ENCODE results near the gene RHNO1.

RHNO1 gene

DNA sequence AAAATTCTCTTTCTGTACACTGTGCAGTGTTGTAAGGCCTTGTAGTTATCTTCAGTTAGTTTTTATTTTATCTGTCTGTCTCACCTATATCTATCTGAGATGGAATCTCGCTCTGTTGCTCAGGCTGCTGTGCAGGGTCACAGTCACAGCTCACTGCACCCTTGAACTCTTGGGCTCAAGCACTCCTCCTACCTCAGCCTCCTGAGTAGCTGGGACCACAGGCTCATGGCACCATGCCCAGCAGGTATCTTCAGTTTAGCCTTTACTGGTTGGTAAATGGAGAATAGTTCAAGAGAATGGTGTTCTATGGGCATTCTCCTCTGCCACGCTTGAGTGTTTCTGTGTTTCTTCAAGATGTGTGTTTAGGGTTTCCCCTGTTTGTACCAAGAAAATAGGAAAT is 27.2 kb downstream of the RHNO1 start:
- no peak for DNase-seq

DNA sequence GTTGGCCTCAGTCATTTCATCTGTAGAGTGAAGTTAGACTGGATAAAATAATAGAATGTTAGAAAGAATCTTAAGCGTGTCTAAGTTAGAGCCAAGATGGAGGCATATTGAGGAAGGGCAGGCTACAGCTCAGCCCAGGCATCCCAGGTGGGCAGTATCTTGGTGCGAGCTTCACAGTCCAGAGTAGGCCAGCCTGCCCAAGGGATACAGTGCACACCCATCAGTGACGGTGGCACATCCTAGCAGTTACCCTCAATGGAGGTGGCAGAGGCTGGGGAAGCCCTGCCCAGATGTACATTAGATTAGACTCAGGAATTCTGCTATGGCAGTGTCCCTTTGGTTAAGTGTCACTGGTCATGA is 35.2 kb downstream of the RHNO1 start:
- no peak for DNase-seq

DNA sequence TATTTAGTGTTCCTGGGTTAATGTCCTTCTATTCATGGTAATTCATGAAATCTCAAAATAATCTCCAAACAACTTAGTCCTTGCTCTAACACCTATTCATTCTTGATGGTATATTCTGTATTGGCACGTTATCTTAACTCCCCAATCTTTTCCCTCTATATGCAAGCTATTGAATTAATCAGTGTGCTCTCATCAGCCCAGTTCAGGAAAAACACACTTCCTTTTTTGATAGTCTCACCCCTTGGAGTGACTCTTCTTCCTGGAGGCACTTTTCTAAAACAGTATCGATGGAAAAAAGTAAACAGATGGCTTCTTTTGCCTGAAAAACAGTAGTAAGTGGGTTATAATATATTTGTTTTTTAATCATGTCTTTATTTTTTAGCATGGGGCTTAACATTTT is 42.2 kb downstream of the RHNO1 start:
- no peak for DNase-seq

DNA sequence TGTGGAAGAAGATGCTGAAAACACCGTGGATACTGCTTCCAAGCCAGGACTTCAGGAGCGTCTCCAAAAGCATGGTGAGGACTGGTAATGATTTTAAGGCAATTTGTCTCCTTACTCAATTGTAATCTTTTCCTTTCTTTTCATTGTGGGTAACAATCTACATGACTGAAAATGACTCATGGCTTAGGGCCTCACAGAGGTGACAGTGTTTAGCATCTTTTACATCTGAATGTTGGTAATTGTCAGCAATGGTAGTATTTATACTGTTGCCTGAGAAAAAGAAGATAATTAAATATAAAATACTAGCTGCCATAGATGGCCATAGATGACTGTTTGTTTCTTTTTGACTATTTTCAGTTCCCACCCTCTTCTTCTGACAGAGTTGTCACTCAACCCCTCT is 45.3 kb downstream of the RHNO1 start:
- DNase-seq: no peak

DNA sequence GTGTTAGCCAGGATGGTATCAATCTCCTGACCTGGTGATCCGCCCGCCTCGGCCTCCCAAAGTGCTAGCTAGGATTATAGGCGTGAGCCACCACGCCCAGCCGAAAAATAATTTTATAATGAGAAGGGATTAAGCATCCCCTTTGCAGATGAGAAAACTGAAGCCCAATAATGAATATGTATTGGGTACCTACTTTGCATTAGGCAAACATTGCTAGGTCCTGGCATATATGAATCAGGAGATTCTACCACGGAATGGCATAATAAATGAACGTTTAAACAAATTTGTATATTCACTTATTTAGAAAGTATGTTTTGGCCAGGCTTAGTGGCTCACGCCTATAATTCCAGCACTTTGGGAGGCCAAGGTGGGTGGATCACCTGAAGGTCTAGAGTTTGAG is 46.0 kb downstream of the RHNO1 start:
- DNase-seq: no peak

DNA sequence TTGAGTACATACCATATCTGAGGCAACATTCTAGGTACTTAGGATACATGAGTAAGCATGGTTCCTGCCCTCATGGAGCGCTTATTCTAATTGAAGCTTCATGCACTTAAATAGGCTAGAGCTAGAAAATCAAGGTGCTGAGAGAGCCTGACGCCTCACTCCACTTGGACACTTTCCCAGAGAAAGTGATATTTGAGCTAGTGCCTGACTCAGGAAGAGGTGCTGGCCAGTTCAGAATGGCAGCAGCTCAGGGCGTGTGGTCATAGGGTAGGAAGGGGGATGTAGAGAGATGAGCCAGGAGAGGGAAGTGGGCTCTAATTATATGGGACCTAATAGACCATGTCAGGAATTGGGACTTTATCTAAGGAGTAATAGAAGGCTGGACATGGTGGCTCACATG is 47.0 kb downstream of the RHNO1 start:
- DNase-seq: no peak

DNA sequence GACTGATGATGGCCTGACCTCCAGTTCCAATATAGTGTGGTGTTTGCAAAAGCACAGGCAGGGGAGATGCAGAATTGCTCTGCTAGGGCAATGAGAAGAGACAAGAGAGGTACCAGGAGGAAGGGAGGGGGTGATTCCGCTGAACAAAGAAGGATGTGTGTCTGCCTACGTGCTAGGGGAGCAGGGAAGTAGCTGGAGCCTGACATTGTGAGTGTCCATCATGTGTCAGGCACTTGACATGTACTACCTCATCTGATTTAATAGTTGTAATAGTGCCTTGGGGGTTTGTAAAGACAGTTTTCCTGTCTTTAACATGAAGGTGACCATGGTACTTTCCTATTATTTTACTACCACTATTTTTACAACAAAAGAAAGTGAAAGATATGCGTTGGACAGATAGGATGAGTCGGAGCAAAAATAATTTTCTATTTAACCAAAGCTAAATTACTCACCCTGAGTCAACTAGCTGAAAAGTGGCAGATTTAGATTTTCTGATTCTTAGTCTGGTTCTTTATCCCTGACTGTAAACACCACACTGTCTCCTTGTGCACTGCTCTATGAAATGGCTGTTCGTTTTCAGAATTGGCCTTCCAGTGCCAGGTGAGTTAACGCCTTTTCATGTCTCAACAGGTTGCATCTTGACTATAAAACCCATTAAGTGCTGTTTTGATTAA is 48.4 kb downstream of the RHNO1 start:
- no peak for DNase-seq

DNA sequence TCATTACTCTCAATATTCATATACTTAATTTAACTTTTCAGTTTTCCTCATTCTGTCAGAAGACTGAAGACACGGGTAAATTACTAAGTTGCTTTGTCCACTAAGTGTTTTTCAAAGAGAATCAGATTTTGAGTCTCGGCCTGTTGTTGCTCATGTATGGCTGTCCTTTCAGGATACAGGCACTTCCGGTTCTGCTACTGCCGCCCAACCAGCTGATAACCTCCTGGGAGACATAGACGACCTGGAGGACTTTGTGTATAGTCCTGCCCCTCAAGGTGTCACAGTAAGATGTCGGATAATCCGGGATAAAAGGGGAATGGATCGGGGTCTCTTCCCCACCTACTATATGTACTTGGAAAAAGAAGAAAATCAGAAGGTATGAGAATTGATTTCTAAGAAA is 53.8 kb downstream of the RHNO1 start:
- DNase-seq: no peak

DNA sequence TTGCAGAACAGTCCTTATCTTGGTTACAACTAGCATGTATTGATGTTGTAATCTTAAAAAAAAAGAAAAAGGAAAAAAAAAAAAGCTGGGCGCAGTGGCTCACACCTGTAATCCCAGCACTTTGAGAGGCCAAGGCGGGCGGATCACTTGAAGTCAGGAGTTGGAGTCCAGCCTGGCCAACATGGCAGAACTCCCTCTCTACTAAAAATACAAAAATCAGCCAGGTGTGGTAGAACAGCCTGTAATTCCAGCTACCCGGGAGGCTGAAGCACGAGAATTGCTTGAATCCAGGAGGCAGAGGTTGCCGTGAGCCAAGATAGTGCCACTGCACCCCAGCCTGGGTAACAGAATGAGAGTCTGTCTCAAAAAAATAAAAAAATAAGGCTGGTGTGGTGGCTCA is 56.6 kb downstream of the RHNO1 start:
- DNase-seq: no peak

DNA sequence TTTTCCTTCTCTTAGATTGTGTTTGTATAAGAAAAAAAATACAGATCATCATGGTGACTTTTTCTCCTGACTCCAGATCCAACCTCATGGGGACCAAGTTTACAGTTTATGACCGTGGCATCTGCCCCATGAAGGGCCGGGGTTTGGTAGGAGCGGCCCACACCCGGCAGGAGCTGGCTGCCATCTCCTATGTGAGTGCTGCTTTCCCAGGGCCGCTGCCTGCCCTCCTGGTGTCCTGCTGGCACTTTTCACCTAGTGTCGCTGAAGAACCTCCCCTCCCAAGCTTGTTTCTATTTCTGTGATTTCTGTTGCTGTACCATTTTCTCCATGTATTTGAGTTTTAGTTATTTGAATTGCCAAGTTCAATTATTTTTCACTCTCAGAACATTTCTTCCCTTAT is 57.3 kb downstream of the RHNO1 start:
- no peak for DNase-seq

DNA sequence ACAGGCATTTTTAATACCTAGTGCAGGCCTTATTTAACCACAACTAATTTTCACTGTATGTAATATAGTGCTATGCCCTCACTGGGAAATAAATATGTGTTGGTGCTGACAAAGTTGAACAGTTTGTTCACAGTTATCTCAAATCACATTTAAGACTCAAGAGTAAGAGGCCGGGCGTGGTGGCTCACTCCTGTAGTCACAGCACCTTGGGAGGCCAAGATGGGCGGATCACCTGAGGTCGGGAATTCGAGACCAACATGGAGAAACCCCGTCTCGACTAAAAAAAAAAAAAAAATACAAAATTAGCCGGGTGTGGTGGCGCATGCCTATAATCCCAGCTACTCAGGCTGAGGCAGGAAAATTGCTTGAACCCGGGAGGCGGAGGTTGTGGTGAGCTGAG is 59.3 kb downstream of the RHNO1 start:
- DNase-seq: no peak

DNA sequence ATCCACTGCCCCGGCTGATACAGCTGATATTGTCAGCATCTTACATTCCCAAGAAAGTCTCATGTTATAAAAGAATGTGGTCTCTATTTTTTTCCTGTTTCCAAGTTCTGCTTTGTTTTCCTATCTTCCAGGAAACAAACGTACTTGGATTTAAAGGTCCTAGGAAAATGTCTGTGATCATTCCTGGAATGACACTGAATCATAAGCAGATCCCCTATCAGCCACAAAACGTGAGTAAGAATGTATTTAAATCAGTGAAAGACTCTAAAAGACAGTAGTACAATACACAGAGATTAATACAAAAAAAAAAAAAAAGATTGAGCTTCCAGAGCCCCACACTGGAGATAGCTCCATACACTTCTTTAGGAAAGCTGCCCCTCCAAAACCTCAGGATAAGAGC is 60.5 kb downstream of the RHNO1 start:
- DNase-seq: no peak
